ENCODE results near the gene ZNF488. TPM values are rescaled to one million over a fixed set of nuclear protein-coding genes. Genes with fewer than 3 reads are reported as not detected.

The ZNF488 gene
- total RNA-seq, 2 experiments from 2014 or later: 0.84 to 0.93 TPM

DNA sequence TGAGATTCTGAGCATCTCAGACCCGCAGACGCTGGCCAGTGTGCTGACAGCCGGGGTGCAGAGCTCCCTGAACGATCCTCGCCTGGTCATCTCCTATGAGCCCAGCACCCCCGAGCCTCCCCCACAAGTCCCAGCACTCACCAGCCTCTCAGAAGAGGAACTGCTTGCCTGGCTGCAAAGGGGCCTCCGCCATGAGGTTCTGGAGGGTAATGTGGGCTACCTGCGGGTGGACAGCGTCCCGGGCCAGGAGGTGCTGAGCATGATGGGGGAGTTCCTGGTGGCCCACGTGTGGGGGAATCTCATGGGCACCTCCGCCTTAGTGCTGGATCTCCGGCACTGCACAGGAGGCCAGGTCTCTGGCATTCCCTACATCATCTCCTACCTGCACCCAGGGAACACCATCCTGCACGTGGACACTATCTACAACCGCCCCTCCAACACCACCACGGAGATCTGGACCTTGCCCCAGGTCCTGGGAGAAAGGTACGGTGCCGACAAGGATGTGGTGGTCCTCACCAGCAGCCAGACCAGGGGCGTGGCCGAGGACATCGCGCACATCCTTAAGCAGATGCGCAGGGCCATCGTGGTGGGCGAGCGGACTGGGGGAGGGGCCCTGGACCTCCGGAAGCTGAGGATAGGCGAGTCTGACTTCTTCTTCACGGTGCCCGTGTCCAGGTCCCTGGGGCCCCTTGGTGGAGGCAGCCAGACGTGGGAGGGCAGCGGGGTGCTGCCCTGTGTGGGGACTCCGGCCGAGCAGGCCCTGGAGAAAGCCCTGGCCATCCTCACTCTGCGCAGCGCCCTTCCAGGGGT lies 35.2 kb downstream of the ZNF488 start:
- no peak for DNase-seq
- H3K27me3 Mint-ChIP-seq (ENCODE audit: low read depth): no peaks in the 10 kb centered on the region
- no peaks in the 10 kb centered on the region for H3K36me3 Mint-ChIP-seq (ENCODE audit: low read depth)
- H3K4me3 Mint-ChIP-seq: no peak overlapping the region
- intact Hi-C loops (cut with micrococcal nuclease): no loop called here
- no peak overlapping the region for H3K27ac Mint-ChIP-seq
- H3K4me1 Mint-ChIP-seq (ENCODE audit: low read depth): no peaks in the 10 kb centered on the region
- CTCF ChIA-PET: no interaction called here
- H3K9me3 Mint-ChIP-seq: no peaks in the 10 kb centered on the region

DNA sequence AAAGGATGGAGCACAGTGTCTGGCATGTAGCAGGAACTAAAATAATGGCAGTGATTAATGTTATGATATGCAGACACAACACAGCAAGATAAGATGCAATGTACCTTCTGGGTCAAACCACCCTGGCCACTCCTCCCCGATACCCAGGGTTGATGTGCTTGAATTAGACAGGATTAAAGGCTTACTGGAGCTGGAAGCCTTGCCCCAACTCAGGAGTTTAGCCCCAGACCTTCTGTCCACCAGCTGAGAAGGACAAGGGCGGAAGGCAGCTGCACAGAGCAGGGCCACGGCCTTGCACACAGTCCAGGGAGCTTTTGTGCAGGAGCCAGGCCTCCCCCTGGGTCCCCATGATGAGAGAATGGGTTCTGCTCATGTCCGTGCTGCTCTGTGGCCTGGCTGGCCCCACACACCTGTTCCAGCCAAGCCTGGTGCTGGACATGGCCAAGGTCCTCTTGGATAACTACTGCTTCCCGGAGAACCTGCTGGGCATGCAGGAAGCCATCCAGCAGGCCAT lies 35.9 kb downstream of the ZNF488 start, which contains the start of gene RBP3:
RBP3 (plus strand) TSS at position 226 of the 514 bp plus-strand sequence; CDS start at position 348, 122 bp downstream.
- Mint-ChIP-seq H3K36me3 (ENCODE audit: low read depth) (no peaks in the 10 kb centered on the region), H3K4me1 (ENCODE audit: low read depth) (no peaks in the 10 kb centered on the region), H3K4me3 (no peak within 1 kb of the TSS), H3K27me3 (ENCODE audit: low read depth) (no peaks in the 10 kb centered on the region), H3K27ac (no peak within 1 kb of the TSS), H3K9me3 (no peaks in the 10 kb centered on the region)
- intact Hi-C loops (cut with micrococcal nuclease): no loop called here
- CTCF ChIA-PET: no interaction called here
- DNase-seq: no peak

- CTCF ChIA-PET: interaction anchor here (0.7 to 1.7 kb wide), 2 partner anchors 44 to 323 kb away, joined by 3 to 6 read pairs; no protein-coding TSS in a partner anchor
- no peaks in the 10 kb centered on the region for H3K9me3 Mint-ChIP-seq
- intact Hi-C loops (cut with micrococcal nuclease): no loop called here
Measured at GRCh38 chr10:47347303-47347675, 36.8 kb downstream of the ZNF488 start.

DNA sequence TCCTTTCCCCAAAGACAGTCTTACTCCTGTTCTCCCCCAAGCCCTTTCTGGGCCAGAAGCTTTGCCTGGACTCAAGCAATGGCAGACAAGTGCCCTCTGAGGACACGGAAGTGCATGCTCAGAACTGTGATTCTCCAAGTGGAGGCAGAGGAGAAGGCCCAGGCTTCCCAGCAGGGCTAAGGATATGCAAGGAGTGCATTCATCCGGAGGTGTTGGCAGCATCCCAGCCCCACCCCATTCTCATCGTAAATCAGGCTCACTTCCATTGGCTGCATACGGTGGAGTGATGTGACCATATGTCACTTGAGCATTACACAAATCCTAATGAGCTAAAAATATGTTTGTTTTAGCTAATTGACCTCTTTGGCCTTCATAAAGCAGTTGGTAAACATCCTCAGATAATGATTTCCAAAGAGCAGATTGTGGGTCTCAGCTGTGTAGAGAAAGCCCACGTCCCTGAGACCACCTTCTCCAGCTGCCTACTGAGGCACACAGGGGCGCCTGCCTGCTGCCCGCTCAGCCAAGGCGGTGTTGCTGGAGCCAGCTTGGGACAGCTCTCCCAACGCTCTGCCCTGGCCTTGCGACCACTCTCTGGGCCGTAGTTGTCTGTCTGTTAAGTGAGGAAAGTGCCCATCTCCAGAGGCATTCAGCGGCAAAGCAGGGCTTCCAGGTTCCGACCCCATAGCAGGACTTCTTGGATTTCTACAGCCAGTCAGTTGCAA lies 37.4 kb downstream of the ZNF488 start:
- H3K27me3 Mint-ChIP-seq (ENCODE audit: low read depth): no peaks in the 10 kb centered on the region
- no peaks in the 10 kb centered on the region for H3K36me3 Mint-ChIP-seq (ENCODE audit: low read depth)
- H3K4me1 Mint-ChIP-seq (ENCODE audit: low read depth): no peaks in the 10 kb centered on the region
- H3K4me3 Mint-ChIP-seq: no peak overlapping the region
- H3K9me3 Mint-ChIP-seq: no peaks in the 10 kb centered on the region
- no peak for DNase-seq
- intact Hi-C loops (cut with micrococcal nuclease): no loop called here
- no peak overlapping the region for H3K27ac Mint-ChIP-seq
- CTCF ChIA-PET: interaction anchor here (1.7 kb wide), 1 partner anchor 322 kb away, joined by 6 read pairs; no protein-coding TSS in a partner anchor

More at GRCh38 chr10:47347303-47347675, 36.8 kb downstream of the ZNF488 start:
- Mint-ChIP-seq H3K27ac (no peak overlapping the region), H3K36me3 (ENCODE audit: low read depth) (no peaks in the 10 kb centered on the region), H3K4me1 (ENCODE audit: low read depth) (no peaks in the 10 kb centered on the region), H3K27me3 (ENCODE audit: low read depth) (no peaks in the 10 kb centered on the region), H3K4me3 (no peak overlapping the region)
- DNase-seq: no peak

DNA sequence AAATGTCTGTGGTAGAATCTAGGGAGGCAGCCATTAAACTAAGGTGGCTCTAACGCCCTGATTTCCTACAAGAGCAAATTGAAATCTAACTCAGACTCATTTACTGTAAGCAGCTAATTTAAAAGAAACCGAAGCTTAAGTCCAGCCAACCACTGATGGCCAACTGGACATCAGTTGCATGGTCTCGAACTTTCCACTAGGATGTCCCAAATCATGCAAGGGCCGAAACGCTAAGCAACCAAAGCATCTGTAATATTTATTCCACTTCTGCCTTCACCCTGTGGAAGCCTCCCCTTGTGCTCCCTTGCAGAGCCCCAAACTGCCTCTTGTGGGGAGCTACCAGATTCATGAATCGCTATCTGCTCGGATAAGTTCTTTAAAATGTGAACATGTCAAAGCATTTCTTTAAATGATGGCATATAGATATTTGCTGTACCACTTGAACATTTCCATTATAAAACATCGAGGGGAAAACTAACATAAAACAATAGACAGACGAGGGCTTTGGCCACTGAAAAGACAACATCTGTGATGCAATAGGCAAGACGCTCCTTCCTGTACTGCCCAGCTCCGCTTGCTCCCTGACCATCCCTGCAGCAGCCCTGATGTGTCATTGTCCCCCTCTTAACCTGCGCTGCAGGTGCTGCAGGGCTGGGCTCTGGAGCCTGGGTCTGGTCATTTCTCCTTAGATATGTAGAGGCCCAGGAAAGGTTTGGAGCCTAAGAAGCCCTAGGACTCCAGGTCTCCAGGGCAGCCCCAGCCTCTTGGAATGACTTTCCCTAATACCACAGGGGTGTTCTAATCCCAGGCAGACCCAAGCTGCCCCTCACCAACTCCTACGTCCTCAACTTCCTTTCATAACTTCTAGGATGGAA lies 38.9 kb downstream of the ZNF488 start:
- intact Hi-C loops (cut with micrococcal nuclease): no loop called here
- no peaks in the 10 kb centered on the region for H3K9me3 Mint-ChIP-seq
- DNase-seq: no peak
- H3K36me3 Mint-ChIP-seq (ENCODE audit: low read depth): no peaks in the 10 kb centered on the region
- H3K4me3 Mint-ChIP-seq: no peak overlapping the region
- H3K27ac Mint-ChIP-seq: no peak overlapping the region
- no peaks in the 10 kb centered on the region for H3K4me1 Mint-ChIP-seq (ENCODE audit: low read depth)
- CTCF ChIA-PET: interaction anchor here (1.0 kb wide), 1 partner anchor 297 kb away, joined by 4 read pairs; no protein-coding TSS in a partner anchor
- peaks cover 3% of the 10 kb centered on the region for H3K27me3 Mint-ChIP-seq (ENCODE audit: low read depth)

GRCh38 chr10:47340608-47341170 lies 43.4 kb downstream of the ZNF488 start:
- H3K36me3 Mint-ChIP-seq (ENCODE audit: low read depth): no peaks in the 10 kb centered on the region
- H3K27ac Mint-ChIP-seq: no peak overlapping the region

DNA sequence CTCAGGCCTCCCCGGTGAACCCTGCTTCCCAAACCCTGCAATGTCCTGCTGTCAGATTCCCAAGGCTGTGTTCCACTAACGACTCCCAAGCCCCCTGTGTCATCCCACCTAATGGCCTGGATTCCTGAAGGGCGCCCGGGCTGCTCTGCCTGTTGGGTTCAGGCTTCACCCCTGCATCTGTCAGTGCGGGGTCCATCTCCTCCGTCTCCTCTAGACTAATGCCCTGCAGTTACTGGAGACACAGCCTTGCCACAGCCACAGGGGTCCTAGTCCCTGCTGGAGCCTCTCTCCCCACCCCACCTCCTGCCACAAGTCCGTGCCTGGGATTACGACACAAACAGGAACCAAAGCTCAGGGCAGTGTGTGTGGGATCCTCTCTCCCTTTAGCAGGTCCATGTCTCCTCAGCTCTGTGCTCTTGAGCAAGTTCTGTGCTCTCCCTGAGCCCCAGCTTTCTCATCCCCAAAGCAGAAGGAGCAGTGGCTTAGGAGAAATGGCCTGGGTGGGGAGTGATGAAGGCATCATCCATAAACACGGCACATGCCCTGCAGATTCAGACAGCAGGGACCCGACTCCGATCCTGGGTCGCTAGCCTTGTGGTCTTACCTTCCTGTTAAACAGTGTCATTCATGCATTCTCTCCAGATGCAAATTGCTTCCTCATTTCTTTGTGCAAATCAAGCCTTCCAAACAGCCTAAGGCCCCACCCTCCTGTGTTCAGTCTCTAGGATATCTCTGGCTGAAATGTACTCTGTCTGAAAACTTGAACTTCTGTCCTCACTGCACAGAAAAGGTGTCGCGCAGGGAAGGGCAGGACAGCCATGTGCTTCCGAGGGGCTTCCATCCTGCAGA lies 44.1 kb downstream of the ZNF488 start:
- intact Hi-C loops (cut with micrococcal nuclease): loop anchor here (1.0 kb wide), 3 partner anchors 28 to 316 kb away; no protein-coding TSS in a partner anchor
- Mint-ChIP-seq H3K4me1 (ENCODE audit: low read depth) (no peaks in the 10 kb centered on the region), H3K9me3 (no peaks in the 10 kb centered on the region), H3K27me3 (ENCODE audit: low read depth) (peaks cover 4% of the 10 kb centered on the region), H3K4me3 (no peak overlapping the region), H3K36me3 (ENCODE audit: low read depth) (no peaks in the 10 kb centered on the region), H3K27ac (no peak overlapping the region)
- CTCF ChIA-PET: interaction anchor here (0.6 to 2.3 kb wide), 19 partner anchors 9 to 339 kb away, joined by 3 to 24 read pairs (median 4); no protein-coding TSS in a partner anchor
- no peak for DNase-seq

More at GRCh38 chr10:47340608-47341170, 43.4 kb downstream of the ZNF488 start:
- CTCF ChIA-PET: interaction anchor here (0.6 to 2.3 kb wide), 23 partner anchors 9 to 340 kb away, joined by 3 to 24 read pairs (median 4); no protein-coding TSS in a partner anchor
- peaks cover 4% of the 10 kb centered on the region for H3K27me3 Mint-ChIP-seq (ENCODE audit: low read depth)
- DNase-seq: peak; percentile 78
- no peak overlapping the region for H3K4me3 Mint-ChIP-seq
- no peaks in the 10 kb centered on the region for H3K4me1 Mint-ChIP-seq (ENCODE audit: low read depth)
- H3K9me3 Mint-ChIP-seq: no peaks in the 10 kb centered on the region
- intact Hi-C loops (cut with micrococcal nuclease): loop anchor here (1.0 kb wide), 3 partner anchors 28 to 316 kb away; no protein-coding TSS in a partner anchor

DNA sequence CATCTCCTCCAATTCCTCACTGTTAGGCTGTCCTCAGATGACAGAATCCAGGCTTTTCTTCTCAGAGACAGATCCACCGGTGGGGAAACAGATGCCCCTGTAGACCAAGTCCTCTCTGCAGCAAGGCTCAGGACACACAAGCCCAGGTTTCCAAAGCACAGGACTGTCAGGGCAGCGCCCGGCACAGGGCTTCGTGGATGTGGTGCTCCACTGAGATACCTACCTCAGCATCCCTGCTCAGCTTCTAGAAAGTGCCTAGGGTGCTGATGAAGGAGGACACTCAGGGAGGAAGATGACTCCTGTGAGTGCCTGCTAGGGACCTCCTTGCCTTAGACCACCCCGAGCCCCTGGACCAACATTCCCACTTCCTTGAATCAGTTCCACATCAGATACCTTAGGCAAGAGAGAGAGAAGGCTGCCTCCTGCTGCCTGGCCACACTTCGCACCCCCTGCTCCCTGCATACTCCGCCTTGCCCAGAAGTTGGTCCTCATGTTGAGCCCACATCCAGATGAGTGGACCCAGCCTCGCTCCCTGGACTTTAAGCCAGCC lies 44.8 kb downstream of the ZNF488 start:
- no peak for DNase-seq
- peaks cover 4% of the 10 kb centered on the region for H3K27me3 Mint-ChIP-seq (ENCODE audit: low read depth)
- H3K4me1 Mint-ChIP-seq (ENCODE audit: low read depth): no peaks in the 10 kb centered on the region
- no peak overlapping the region for H3K4me3 Mint-ChIP-seq
- CTCF ChIA-PET: interaction anchor here (0.7 to 2.3 kb wide), 5 partner anchors 285 to 314 kb away, joined by 3 to 24 read pairs (median 4); no protein-coding TSS in a partner anchor
- no peaks in the 10 kb centered on the region for H3K9me3 Mint-ChIP-seq
- no peak overlapping the region for H3K27ac Mint-ChIP-seq
- H3K36me3 Mint-ChIP-seq (ENCODE audit: low read depth): no peaks in the 10 kb centered on the region
- intact Hi-C loops (cut with micrococcal nuclease): no loop called here

GRCh38 chr10:47337310-47337709 lies 46.8 kb downstream of the ZNF488 start:
- Mint-ChIP-seq H3K27me3 (ENCODE audit: low read depth) (peaks cover 4% of the 10 kb centered on the region), H3K4me1 (ENCODE audit: low read depth) (no peaks in the 10 kb centered on the region), H3K4me3 (no peak overlapping the region), H3K27ac (no peak overlapping the region), H3K36me3 (ENCODE audit: low read depth) (no peaks in the 10 kb centered on the region), H3K9me3 (no peaks in the 10 kb centered on the region)
- no peak for DNase-seq
- CTCF ChIA-PET: interaction anchor here (0.5 to 1.3 kb wide), 3 partner anchors 24 to 290 kb away, joined by 3 to 4 read pairs (median 4); no protein-coding TSS in a partner anchor
- intact Hi-C loops (cut with micrococcal nuclease): no loop called here

- Mint-ChIP-seq H3K9me3 (no peaks in the 10 kb centered on the region), H3K27me3 (ENCODE audit: low read depth) (peaks cover 4% of the 10 kb centered on the region), H3K4me1 (ENCODE audit: low read depth) (no peaks in the 10 kb centered on the region), H3K27ac (no peak overlapping the region), H3K36me3 (ENCODE audit: low read depth) (no peaks in the 10 kb centered on the region), H3K4me3 (no peak overlapping the region)
- intact Hi-C loops (cut with micrococcal nuclease): no loop called here
- CTCF ChIA-PET: interaction anchor here (1.2 to 1.3 kb wide), 2 partner anchors 24 to 289 kb away, joined by 4 read pairs; no protein-coding TSS in a partner anchor
- no peak for DNase-seq
Measured at GRCh38 chr10:47336387-47337134, 47.5 kb downstream of the ZNF488 start.

Data from activated naive CD4-positive, alpha-beta T cell treated with anti-CD3 and anti-CD28 coated beads for 36 hours (primary cell).